ENCODE measurements around the gene RRP15. TPM values are rescaled to one million over a fixed set of nuclear protein-coding genes. Genes with fewer than 3 reads are reported as not detected.
"Not testable (repeated sequence)": the region's sequence is repeated elsewhere in the genome, so short reads cannot be mapped to it uniquely, and the experiment has no call there.

The RRP15 gene
- total RNA-seq, 4 donors from 2014 or later = 1.2 to 3.8 (median 2.0) TPM

DNA sequence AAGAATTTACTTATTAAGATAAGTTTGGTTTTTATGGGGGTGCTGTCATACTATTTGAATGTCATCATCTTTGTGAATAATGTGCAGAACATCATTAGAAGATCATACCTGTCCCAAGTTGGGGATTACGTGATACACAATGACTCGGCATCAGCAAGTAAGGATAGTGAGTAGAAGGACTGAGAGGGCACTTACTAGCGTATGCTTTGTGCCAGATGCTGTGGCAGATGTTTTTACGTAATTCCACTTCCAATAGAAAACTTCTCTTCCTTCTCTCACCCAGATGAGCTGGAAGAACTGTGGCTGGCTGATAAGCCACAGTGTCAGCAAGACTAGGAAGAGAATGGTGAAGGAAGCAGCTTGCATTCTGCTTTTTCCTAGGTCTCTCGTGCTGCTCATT is 32.0 kb downstream of the RRP15 start:
- in situ Hi-C loops (cut with MboI; ENCODE audit: low pct_ligation_motif_present in 1 of 4, low pct_unique_long_range_greater_than_20kb in 1 of 4, low sequenced_read_pairs in 3 of 4) = loop anchor here in 1 of 4 donors (25.0 kb wide), 1 partner anchor 1345 kb away; no protein-coding TSS in a partner anchor
- Histone ChIP-seq H3K27me3 (no peaks in the 10 kb centered on the region), H3K4me1 (no peaks in the 10 kb centered on the region), H3K4me3 (no peak overlapping the region), H3K9me3 (no peaks in the 10 kb centered on the region), H3K27ac (no peak overlapping the region), H3K36me3 (no peaks in the 10 kb centered on the region)
- intact Hi-C loops (cut with DNase I; ENCODE audit: low total_unique reads) = no loop called here
- TF ChIP-seq POLR2A (IDR thresholded peaks at IDR 0.05) (no peak), POLR2AphosphoS5 (IDR thresholded peaks at IDR 0.05) (no peak), EP300 (IDR thresholded peaks at IDR 0.05; ENCODE audit: low read depth) (no peak)
- TF ChIP-seq, protein P1, sequence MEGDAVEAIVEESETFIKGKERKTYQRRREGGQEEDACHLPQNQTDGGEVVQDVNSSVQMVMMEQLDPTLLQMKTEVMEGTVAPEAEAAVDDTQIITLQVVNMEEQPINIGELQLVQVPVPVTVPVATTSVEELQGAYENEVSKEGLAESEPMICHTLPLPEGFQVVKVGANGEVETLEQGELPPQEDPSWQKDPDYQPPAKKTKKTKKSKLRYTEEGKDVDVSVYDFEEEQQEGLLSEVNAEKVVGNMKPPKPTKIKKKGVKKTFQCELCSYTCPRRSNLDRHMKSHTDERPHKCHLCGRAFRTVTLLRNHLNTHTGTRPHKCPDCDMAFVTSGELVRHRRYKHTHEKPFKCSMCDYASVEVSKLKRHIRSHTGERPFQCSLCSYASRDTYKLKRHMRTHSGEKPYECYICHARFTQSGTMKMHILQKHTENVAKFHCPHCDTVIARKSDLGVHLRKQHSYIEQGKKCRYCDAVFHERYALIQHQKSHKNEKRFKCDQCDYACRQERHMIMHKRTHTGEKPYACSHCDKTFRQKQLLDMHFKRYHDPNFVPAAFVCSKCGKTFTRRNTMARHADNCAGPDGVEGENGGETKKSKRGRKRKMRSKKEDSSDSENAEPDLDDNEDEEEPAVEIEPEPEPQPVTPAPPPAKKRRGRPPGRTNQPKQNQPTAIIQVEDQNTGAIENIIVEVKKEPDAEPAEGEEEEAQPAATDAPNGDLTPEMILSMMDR (IDR thresholded peaks at IDR 0.05) = no peak
- WGBS, 2 donors (ENCODE audit: low coverage in 1 of 2) = 83 to 93% methylated on average over 5 of the region's 5 CpGs
- no peak for DNase-seq

DNA sequence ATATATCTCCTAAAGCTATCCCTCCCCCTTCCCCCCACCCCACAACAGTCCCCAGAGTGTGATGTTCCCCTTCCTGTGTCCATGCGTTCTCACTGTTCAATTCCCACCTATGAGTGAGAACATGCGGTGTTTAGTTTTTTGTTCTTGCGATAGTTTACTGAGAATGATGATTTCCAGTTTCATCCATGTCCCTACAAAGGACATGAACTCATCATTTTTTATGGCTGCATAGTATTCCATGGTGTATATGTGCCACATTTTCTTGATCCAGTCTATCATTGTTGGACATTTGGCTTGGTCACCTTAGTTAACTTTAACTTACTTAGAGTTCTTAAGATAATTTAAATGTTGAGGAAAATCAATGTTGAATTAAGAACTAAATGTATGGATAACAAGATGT is 35.1 kb downstream of the RRP15 start:
- DNase-seq; H3K36me3 ChIP-seq; H3K4me1 ChIP-seq; H3K9me3 ChIP-seq; intact Hi-C loops (cut with DNase I; ENCODE audit: low total_unique reads); H3K27me3 ChIP-seq; H3K4me3 ChIP-seq; H3K27ac ChIP-seq: not testable (repeated sequence)
- 97% methylated on average over 3 of the region's 3 CpGs; no CpG with 5 or more reads in 1 of the 2 donors for WGBS, 2 donors (ENCODE audit: low coverage in 1 of 2)
- in situ Hi-C loops (cut with MboI; ENCODE audit: low pct_ligation_motif_present in 1 of 4, low pct_unique_long_range_greater_than_20kb in 1 of 4, low sequenced_read_pairs in 3 of 4) = loop anchor here in 1 of 4 donors (25.0 kb wide), 1 partner anchor 1342 kb away; no protein-coding TSS in a partner anchor

DNA sequence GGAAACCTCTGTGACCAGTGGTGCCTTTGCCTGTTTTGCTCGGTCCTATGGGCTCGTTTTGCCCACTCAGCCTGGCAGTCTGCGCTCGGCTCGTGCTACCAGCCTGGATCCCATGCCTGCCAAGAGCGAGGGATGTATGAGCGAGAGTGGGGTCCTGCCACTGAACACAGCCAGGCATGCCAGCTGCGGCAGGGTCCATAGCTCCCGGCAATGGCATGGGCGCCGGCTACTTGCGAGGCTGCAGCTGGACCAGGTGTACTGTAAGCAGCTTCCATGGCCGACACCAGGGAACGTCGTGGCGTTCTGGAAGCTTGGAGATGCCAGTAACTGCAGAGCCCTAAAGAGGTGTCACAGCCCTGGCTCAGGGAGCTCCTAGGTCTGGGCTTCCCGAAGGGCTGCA is 37.7 kb downstream of the RRP15 start:
- Histone ChIP-seq H3K36me3 (peaks cover 0 to 5% (median 0%) of the 10 kb centered on the region in 4 donors), H3K4me1 (no peaks in the 10 kb centered on the region), H3K4me3 (no peak overlapping the region), H3K27ac (no peak overlapping the region), H3K27me3 (no peaks in the 10 kb centered on the region), H3K9me3 (no peaks in the 10 kb centered on the region)
- no peak for DNase-seq
- TF ChIP-seq POLR2AphosphoS5 (IDR thresholded peaks at IDR 0.05) (no peak), POLR2A (IDR thresholded peaks at IDR 0.05) (no peak), EP300 (IDR thresholded peaks at IDR 0.05; ENCODE audit: low read depth) (no peak)
- TF ChIP-seq, protein P1 (IDR thresholded peaks at IDR 0.05) = no peak
- WGBS, 2 donors (ENCODE audit: low coverage in 1 of 2) = 84 to 97% methylated on average over 2 to 14 of the region's 17 CpGs
- in situ Hi-C loops (cut with MboI; ENCODE audit: low pct_ligation_motif_present in 1 of 4, low pct_unique_long_range_greater_than_20kb in 1 of 4, low sequenced_read_pairs in 3 of 4) (loop anchor here in 1 of 4 donors (25.0 kb wide), 1 partner anchor 1340 kb away; no protein-coding TSS in a partner anchor), intact Hi-C loops (cut with DNase I; ENCODE audit: low total_unique reads) (no loop called here)

DNA sequence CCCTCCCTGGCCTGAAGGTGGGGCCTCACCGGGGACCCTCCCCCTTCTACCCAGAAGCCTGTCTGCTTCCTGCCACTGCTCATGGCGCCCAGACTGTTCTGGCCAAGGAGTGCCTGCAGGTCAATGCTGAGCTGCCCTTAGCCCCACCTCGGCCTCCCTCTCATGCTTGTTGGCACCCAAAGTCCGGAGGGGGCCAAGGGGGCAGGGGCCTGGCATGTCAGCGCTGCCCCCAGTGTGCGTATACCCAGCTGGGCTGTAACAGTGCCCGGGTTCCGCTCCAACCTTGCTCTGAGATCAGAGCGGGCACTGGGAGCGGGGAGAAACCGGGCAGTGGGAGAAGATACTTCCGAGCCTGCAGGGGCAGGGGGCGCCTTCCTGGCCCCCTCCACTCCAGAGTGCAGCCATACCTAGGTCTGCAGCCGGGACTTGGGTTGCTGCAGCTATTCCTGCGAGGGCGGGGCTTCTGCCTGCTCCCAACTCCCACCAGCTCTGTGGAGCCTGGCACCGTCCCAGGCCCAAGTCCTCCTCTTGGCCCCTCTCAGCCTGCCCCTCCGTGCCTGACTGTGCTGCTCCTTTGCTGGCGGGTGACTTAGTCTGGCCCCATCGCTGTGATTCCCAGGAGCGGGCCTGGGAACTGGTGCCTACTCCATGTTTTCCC is 38.6 kb downstream of the RRP15 start:
- H3K36me3 ChIP-seq = peaks cover 0 to 5% (median 0%) of the 10 kb centered on the region in 4 donors
- in situ Hi-C loops (cut with MboI; ENCODE audit: low pct_ligation_motif_present in 1 of 4, low pct_unique_long_range_greater_than_20kb in 1 of 4, low sequenced_read_pairs in 3 of 4) (loop anchor here in 1 of 4 donors (25.0 kb wide), 1 partner anchor 1339 kb away; no protein-coding TSS in a partner anchor), intact Hi-C loops (cut with DNase I; ENCODE audit: low total_unique reads) (no loop called here)
- TF ChIP-seq POLR2A (IDR thresholded peaks at IDR 0.05) (no peak), EP300 (IDR thresholded peaks at IDR 0.05; ENCODE audit: low read depth) (no peak)
- no peaks in the 10 kb centered on the region for H3K4me1 ChIP-seq
- H3K27ac ChIP-seq = no peak overlapping the region
- WGBS, 2 donors (ENCODE audit: low coverage in 1 of 2) = 95% methylated on average over 20 of the region's 21 CpGs; no CpG with 5 or more reads in 1 of the 2 donors
- no peak for DNase-seq
- no peaks in the 10 kb centered on the region for H3K27me3 ChIP-seq
- H3K9me3 ChIP-seq = no peaks in the 10 kb centered on the region
- H3K4me3 ChIP-seq = no peak overlapping the region

DNA sequence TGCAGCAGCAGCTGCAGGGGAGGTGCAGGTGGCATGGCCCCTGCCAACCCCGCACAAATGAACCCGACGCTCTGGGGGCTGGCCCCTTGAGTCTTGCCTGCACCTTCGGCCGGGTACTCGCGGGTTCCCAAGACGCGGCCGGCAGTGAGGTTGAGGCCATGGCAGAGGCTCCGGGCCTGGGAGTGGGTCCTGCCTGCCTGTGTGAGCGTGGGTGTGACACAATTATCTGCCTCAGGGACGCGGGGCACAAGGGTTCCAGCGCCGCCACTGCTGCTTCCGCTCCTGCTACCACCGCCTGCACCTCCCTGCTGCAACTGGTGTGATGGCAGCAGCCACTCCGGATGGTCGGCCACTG is 39.1 kb downstream of the RRP15 start:
- peaks cover 0 to 5% (median 0%) of the 10 kb centered on the region in 4 donors for H3K36me3 ChIP-seq
- intact Hi-C loops (cut with DNase I; ENCODE audit: low total_unique reads) = no loop called here
- no peaks in the 10 kb centered on the region for H3K9me3 ChIP-seq
- no peak overlapping the region for H3K4me3 ChIP-seq
- in situ Hi-C loops (cut with MboI; ENCODE audit: low pct_ligation_motif_present in 1 of 4, low pct_unique_long_range_greater_than_20kb in 1 of 4, low sequenced_read_pairs in 3 of 4) = loop anchor here in 1 of 4 donors (25.0 kb wide), 1 partner anchor 1338 kb away; no protein-coding TSS in a partner anchor
- no peak overlapping the region for H3K27ac ChIP-seq
- 80 to 93% methylated on average over 1 to 20 of the region's 20 CpGs for WGBS, 2 donors (ENCODE audit: low coverage in 1 of 2)
- no peak for DNase-seq
- no peaks in the 10 kb centered on the region for H3K4me1 ChIP-seq
- no peak for TF ChIP-seq EP300 (IDR thresholded peaks at IDR 0.05; ENCODE audit: low read depth)
- TF ChIP-seq POLR2A (IDR thresholded peaks at IDR 0.05) = no peak
- TF ChIP-seq POLR2AphosphoS5 (IDR thresholded peaks at IDR 0.05) = no peak
- TF ChIP-seq, protein P1 (IDR thresholded peaks at IDR 0.05) = no peak
- H3K27me3 ChIP-seq = no peaks in the 10 kb centered on the region

All from transverse colon (tissue), 4 donors.